PFSK-1 (cell line): Measurements from ENCODE around the gene NSMF.

ENCODE experiments used
- FOXP2 ChIP-seq: optimal IDR thresholded peaks from 2 replicates; pipeline ENCODE3; 2011; ENCODE audit warnings: borderline replicate concordance, control low read depth, inconsistent platforms; ENCODE audit not compliant: insufficient read depth; ENCODE audit errors: extremely low read length, extremely low read depth
- POLR2AphosphoS5 ChIP-seq: IDR thresholded peaks from 2 replicates; pipeline ENCODE4 v1.6.1; 2012; ENCODE audit warnings: low read depth, mild to moderate bottlenecking, control low read depth, low read length, moderate library complexity
- REST ChIP-seq, 2 experiments: IDR thresholded peaks; 2 replicates each; pipeline versions ENCODE4 v1.6.1 to v1.8.0; 2011 to 2012; ENCODE audit warnings: low read depth in 2 of 2, low read length in 2 of 2, control low read depth in 1 of 2, inconsistent platforms in 1 of 2, mild to moderate bottlenecking in 1 of 2, moderate library complexity in 1 of 2; ENCODE audit not compliant: insufficient read depth in 1 of 2
- SIN3A ChIP-seq: IDR thresholded peaks from 2 replicates; pipeline ENCODE4 v1.6.1; 2012; ENCODE audit warnings: mild to moderate bottlenecking, low read length, moderate library complexity, borderline replicate concordance; ENCODE audit not compliant: insufficient read depth
- TAF1 ChIP-seq: IDR thresholded peaks from 2 replicates; pipeline ENCODE4 v1.6.1; 2012; ENCODE audit warnings: low read length, control low read depth, borderline replicate concordance; ENCODE audit not compliant: insufficient read depth

The NSMF gene

GRCh38 chr9:137486545-137487453 is 27.7 kb upstream of the NSMF start:
- TF ChIP-seq POLR2AphosphoS5 = no peak
- no peak for TF ChIP-seq FOXP2
- no peak for TF ChIP-seq SIN3A
- TF ChIP-seq REST (IDR thresholded peaks at IDR 0.05; ENCODE audit: insufficient read depth in 1 of 2, low read depth in 2 of 2, low read length in 2 of 2) = no peak
- TF ChIP-seq TAF1 = no peak

GRCh38 chr9:137486141-137486490 is 27.0 kb upstream of the NSMF start:
- no peak for TF ChIP-seq TAF1
- TF ChIP-seq REST (IDR thresholded peaks at IDR 0.05; ENCODE audit: insufficient read depth in 1 of 2, low read depth in 2 of 2, low read length in 2 of 2) = no peak
- no peak for TF ChIP-seq FOXP2
- no peak for TF ChIP-seq POLR2AphosphoS5
- TF ChIP-seq SIN3A = no peak

GRCh38 chr9:137485343-137486140 is 26.4 kb upstream of the NSMF start:
- TF ChIP-seq TAF1 (no peak), SIN3A (no peak), REST (IDR thresholded peaks at IDR 0.05; ENCODE audit: insufficient read depth in 1 of 2, low read depth in 2 of 2, low read length in 2 of 2) (no peak), POLR2AphosphoS5 (no peak), FOXP2 (no peak)

GRCh38 chr9:137484551-137485315 is 25.6 kb upstream of the NSMF start:
- no peak for TF ChIP-seq FOXP2
- no peak for TF ChIP-seq SIN3A
- no peak for TF ChIP-seq POLR2AphosphoS5
- no peak for TF ChIP-seq REST (IDR thresholded peaks at IDR 0.05; ENCODE audit: insufficient read depth in 1 of 2, low read depth in 2 of 2, low read length in 2 of 2)
- no peak for TF ChIP-seq TAF1
